NCI-H460 (cell line): ENCODE measurements around the gene CD3G. TPM values are rescaled to one million over a fixed set of nuclear protein-coding genes. Genes with fewer than 3 reads are reported as not detected.

ENCODE experiments used
- DNase-seq: peaks from one replicate; pipeline ENCODE4 v3.0.0-alpha.2; 2016; ENCODE audit warnings: low read depth; ENCODE audit errors: extremely low read depth
- total RNA-seq: library from RNA; depleted of rRNA; stranded (reverse); fragments of >200 nt; shearing (Covaris generic); gene quantifications from 2 replicates; pipeline ENCODE4 v1.2.3, GENCODE V29; 2014

CD3G gene
- total RNA-seq, 1 experiment from 2014 or later: not detected

GRCh38 chr11:118322721-118323120 lies 21.4 kb upstream of the CD3G start:
- no peak for DNase-seq

- no peak for DNase-seq
Measured at GRCh38 chr11:118325283-118325682, 18.9 kb upstream of the CD3G start.

GRCh38 chr11:118328745-118329144 lies 15.4 kb upstream of the CD3G start:
- DNase-seq: no peak

GRCh38 chr11:118334745-118335144 lies 9.4 kb upstream of the CD3G start:
- no peak for DNase-seq

GRCh38 chr11:118338637-118339061 lies 5.5 kb upstream of the CD3G start:
- no peak for DNase-seq

- no peak for DNase-seq
Measured at GRCh38 chr11:118339281-118339961, 4.7 kb upstream of the CD3G start.

GRCh38 chr11:118340449-118340848 lies 3.7 kb upstream of the CD3G start:
- DNase-seq: no peak

- no peak for DNase-seq
Measured at GRCh38 chr11:118341261-118341660, 2.9 kb upstream of the CD3G start.

- DNase-seq: no peak
Measured at GRCh38 chr11:118341815-118342489, 2.2 kb upstream of the CD3G start.

- no peak for DNase-seq
Measured at GRCh38 chr11:118342503-118343161, 1.5 kb upstream of the CD3G start, which contains the start of gene CD3D. Gene CD3D, minus strand, starts transcription at chr11:118342705. Its CDS starts 98 bp downstream, at chr11:118342607.

GRCh38 chr11:118343248-118343647 lies 896 bp upstream of the CD3G start:
- DNase-seq: no peak

- DNase-seq: no peak
Measured at GRCh38 chr11:118349475-118349874, 5.3 kb downstream of the CD3G start.

GRCh38 chr11:118353084-118353710 lies 9.1 kb downstream of the CD3G start:
- DNase-seq: no peak

GRCh38 chr11:118358071-118358470 lies 13.9 kb downstream of the CD3G start:
- DNase-seq: no peak

- peak; percentile 91 for DNase-seq
Measured at GRCh38 chr11:118359295-118359958, 15.3 kb downstream of the CD3G start, which contains the start of gene UBE4A. Gene UBE4A, plus strand, starts transcription at chr11:118359600. Its CDS starts 5,481 bp downstream, at chr11:118365081.

- DNase-seq: no peak
Measured at GRCh38 chr11:118364956-118365615, 20.9 kb downstream of the CD3G start.

GRCh38 chr11:118366287-118366686 lies 22.1 kb downstream of the CD3G start:
- DNase-seq: no peak

- no peak for DNase-seq
Measured at GRCh38 chr11:118370774-118371173, 26.6 kb downstream of the CD3G start.

GRCh38 chr11:118373263-118373662 lies 29.1 kb downstream of the CD3G start:
- DNase-seq: no peak

- DNase-seq: no peak
Measured at GRCh38 chr11:118373871-118374270, 29.7 kb downstream of the CD3G start.
